DMS153 treated with DMSO at 0.1 percent for 48 hours (cell line): Measurements from ENCODE around the gene MAP2K3.
A peak's percentile ranks its signal among the peaks of the same experiment; 100 is the strongest.

Experiments used
- DNase-seq: peaks from one replicate; lab custom pipeline; 2025; ENCODE audit not compliant: unreplicated experiment; lab: John Stamatoyannopoulos, UW

Gene MAP2K3

DNA sequence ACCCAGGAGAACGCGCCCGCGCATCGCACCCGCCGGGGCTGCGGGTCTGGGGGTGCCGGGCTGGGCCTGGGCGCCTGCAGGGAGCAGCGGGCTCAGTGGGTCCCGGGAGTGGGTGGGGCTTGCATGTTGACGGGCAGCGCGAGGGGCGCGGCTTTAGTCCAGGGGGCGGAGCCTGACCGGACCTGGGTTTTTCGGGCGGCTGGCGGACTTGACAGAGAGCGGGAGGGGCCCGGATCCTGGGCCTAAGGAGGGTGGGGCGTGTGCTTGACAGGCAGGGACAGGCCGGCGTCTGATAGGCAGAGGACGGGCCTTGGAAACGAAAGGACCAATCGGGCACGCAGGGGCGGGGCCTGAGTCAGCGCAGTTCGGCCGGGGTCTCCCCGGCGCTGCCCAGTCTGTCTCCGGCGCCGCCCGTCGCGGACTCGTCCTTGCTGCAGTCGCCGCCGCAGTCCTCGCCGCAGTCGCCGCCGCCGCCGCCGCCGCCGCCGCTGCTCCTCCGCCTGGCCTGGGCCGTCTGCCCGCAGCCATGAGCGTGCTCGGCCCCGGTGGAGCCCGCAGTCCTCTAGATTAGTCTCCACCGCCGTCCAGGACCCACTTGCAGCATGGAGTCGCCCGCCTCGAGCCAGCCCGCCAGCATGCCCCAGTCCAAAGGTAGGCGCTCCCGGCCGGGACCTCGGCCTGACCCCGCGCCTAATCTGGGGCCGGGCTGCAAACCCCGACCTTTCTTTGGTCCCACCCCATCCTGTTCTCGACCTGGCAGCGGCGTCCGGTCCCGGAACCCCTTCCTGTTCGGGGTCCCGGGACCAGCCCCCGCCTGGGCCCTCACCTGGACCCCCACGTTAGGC lies at the start of gene MAP2K3:
MAP2K3 (plus strand) TSS at position 393 of the 845 bp plus-strand sequence; CDS start at position 603, 210 bp downstream.
- peak; percentile 69 for DNase-seq

DNA sequence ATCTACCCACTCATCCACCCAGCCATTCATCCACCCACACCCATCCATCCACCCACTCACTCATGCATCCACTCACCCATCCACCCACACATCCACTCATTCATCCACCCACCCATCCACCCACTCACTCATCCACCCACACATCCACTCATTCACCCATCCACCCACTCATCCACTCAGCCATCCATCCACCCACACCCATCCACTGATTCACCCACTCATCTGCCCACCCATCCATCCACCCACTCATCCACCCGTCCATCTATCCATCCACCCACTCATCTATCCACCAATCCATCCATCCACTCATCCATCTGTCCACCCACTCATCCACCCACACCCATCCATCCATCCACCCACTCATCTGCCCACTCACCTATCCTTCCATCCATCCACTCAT lies 48.6 kb upstream of the MAP2K3 start:
- no peak for DNase-seq

DNA sequence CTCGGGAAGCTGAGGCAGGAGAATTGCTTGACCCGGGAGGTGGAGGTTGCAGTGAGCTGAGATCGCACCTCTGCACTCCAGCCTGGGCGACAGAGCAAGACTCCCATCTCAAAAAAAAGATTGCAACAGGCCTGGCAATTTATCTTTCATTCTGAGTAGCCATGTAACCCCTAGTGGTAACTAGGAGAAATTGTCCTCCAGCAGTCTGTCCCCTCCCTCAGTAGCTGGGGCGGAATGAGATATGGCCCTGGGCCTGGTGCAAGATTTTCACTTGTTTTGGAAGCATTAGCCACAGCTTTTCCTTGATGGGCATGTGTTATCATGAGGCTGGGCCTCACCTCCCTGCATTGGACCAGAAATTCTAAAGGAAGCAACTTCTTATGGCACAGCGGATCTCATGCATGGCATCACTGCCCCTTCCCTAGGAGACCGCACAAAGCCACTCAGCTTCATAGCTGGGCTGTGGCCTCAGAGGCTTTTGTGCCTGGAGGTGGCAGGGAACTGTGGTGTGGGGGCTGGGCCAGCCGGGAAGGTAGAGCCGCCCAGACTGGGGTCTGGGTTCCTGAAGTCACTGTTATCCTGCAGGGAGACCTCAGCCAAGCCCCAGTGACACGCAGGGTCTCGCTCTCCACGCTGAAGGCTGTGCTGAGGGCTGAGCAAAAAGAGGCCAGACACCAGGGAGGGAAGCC lies 44.7 kb upstream of the MAP2K3 start:
- DNase-seq: no peak

DNA sequence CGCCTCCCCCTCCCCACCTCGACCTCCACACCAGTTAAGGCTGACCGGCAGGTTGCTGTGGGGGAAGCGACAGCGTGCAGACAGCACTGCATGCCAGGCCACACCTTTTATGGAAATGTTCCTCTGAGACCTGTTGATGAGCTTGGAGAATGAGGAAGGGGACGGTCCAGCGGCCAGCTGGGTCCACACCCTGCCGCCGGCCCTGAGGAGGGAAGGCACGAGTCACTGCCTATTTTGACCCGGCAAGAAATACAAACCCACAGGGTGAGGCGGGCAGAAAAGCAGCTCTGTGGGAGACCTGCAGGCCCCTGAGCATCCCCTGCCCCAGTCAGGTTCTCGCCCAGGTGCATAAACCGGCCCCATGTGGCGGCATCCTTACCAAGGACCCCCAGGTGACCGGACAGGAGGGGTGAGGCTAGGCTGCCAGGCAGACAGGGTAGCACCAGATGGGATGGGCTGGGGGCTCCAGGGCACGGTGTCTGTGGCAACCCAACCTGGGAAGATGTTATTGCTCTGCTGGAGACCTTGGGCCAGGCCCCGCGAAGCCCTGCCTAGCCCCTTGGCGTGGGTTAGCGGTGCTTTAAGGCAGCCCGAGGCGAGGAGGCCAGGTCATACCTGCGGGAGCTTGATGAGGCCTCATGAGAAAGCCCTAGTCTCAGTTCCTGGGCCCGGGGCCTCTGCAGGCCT lies 44.0 kb upstream of the MAP2K3 start:
- DNase-seq: no peak

DNA sequence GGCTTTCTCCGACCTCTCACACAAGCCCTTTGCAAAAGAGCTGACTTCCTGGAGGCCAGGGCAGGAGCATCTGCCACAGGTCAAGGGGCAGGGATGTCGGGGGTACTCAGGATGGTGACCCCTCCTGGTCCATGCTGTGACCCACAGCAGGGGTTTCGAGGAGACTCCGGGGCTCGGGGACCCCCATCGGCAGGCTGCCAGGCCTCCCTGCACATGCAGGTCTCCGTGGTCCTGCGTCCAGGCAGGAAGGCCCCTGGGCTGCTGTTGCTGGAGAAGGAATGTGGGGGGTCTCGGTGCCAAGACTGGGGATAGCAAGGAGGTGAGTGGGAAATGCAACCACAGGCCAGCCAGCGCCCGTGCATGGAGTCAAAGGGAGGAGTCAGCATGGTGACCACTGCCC lies 42.9 kb upstream of the MAP2K3 start:
- DNase-seq: no peak

DNA sequence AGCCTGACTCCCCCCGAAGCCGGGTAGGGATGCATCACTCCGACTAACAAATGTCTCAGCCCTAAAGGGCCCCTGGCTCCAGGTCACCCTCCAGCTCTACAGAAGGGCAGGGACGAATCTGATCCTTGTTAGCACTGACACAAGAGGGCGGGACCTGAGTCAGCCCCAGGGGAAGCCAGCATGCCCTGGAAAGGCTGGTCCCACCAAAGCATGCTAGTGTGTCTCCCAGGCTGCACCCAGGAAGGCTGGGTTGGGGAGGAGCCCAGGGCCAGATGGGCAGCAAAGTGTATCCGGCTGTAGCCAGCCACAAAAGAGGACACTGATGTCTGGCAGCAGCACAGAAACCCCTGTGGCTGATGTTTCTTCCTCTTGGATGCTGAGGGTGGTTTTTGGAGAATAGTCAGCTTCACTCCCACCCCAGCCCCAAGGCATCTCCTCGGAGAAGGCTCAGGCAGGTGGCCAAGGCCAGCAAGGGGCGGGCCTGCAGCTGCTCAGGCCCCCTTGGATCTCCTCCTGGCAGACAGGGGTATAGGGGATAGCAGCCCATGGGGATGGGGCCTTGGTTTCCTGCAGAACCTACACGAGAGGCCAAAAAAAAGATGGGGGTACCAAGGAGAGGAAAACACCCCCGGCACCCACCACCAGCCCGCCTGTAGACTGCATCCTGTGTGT lies 42.3 kb upstream of the MAP2K3 start:
- no peak for DNase-seq

DNA sequence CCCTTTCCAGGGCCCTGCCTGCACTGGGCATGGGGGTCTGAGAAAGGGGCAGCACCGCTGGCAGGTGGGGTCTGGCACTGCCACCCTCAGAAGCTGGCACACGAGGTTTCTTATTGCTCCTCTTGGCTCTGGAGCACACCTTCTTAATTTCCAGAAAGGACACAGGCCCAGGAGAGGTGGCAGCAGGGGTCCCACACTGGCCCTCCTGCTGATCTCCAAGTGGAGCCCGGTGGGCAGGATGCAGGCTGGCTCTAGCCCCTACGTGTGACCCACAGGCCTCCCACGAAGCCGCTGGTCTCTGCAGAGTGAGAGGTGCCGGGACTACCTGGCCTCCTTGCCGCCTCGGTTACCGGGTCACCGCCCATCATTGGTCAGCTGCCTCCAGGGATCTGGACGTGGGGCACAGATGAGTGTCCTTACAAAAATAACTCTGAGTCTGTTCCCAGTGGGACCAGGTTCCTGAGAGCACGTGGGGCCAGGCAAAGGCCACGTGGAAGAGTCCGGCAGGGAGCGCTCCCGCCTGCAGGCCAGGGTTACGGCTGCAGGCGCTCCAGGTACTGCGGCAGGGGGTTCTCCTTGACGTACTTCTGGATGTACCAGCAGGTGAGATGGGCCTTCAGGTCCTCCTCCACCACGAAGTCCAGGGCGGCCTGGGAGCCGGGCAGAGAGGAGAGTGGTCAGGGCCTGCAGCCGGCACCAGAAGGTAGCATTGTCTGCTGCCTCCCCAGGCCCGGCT lies 41.6 kb upstream of the MAP2K3 start:
- DNase-seq: no peak

DNA sequence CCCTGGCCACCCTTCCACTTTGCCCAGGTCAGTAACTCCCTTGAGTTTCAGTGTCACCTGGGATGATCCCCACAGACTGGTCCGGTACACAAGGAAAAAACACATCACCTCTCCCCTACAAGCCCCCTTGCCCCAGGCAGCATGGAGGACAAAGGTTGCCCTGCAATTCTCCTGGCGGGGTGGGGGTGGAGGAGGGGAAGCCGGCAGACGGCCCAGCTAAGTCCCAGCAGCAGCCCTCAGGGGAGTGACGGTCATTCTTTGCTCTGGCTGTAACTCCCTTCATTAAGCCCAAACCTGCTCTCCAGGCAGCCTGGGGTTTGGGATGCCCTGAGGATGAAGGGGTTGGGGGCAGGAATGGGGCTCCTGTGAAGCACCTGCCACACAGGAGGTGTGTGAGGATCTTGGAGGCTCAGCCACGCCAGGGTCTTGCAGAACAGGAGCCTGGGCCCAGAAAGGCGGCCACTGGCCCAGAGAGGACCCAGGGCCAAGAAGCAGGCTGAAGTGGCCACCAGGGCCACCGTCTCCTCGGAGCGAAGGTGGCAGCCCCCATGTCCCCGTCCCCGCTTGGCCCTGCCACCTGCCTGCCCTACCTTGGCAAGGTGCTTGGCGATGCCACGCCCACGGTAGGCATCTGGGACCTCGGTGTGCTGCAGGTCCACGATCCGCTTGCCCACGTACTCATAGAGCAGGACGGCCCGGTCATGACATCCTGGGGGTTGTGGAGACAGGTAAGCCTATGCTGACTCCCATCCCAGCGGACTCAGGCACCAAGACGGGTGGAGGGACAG lies 40.8 kb upstream of the MAP2K3 start:
- no peak for DNase-seq

DNA sequence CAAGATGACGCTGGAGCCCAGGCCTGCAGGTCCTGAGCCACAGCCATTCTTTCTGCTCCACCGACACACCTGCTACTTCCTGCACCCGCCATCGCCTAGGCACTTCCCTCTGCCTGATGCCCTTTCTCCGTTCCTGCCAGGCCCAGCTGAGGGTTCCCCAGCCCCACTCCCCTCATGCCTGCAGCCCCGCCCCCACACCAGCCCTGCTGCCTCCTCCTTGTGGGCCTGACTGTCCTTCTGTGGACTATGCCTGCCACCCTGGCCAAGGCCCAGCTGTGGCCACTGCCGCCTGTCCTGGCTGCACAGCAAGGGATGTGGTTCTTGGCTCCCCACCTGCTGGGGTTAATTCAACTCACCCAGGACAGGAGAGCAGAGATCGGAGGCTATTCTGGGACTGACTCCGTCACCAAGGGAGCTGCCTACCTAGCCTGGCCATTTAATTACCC lies 38.8 kb upstream of the MAP2K3 start:
- no peak for DNase-seq

DNA sequence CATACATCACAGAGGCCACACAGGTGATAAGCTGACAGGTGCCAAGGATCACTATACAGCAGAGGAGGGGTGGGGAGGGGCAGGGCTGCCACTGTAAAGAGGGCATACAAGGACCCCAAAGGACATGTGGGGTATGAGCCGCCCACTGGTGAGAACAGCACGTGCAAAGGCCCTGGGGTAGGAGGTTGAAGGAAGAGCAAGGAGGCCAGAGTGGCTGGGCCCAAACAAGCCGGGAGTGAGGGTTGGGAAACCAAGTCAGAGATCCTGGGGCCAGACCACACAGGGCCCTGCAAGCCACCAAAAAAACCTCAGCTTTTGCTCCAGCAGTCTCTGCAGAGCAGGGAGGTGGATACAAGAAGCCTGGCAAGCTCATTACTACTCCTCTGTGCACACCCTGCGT lies 37.8 kb upstream of the MAP2K3 start:
- DNase-seq: no peak

DNA sequence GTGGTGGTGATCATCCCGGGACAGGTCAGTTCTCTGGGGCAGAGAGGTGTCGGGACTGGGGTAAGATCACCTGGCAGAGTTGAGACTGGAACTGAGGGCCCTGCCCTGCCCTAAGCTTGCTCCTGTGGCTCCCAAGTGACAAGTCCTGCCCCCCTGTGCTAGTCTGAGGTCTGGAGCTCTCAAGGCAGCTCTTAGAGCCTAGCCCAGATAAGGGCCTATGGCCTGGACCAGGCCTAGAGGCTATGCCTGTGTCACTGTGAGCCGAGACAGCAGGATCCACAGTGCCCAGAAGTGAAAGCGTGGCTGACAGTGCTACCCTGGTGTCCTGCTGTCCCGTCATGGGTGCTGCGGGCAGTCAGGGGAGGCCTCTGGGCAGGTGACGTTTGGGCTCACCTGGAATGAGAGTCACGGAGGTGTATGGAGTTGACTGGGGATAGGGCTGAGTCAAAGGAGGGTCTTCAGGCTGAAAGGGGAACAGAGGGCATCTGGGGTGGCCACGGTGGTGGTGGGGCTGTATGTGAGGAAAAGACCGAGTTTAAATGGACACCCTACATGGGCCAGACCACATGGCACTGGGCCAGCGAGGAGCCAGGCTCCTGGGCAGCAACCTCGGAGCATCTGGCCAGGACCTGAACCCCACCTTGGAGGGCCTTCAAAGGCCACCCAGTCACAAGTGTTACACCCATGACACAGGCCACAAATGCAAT lies 36.8 kb upstream of the MAP2K3 start:
- no peak for DNase-seq

DNA sequence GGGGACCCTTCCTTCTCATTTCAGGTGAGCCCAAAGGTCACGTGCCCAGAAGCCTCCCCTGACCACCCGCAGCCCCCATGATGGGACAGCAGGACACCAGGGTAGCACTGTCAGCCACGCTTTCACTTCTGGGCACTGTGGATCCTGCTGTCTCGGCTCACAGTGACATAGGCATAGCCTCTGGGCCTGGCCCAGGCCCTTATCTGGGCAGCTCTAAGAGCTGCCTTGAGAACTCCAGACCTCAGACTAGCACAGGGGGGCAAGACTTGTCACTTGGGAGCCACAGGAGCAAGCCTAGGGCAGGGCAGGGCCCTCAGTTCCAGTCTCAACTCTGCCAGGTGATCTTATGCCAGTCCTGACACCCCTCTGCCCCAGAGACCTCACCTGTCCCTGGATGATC lies 36.0 kb upstream of the MAP2K3 start:
- DNase-seq: no peak

DNA sequence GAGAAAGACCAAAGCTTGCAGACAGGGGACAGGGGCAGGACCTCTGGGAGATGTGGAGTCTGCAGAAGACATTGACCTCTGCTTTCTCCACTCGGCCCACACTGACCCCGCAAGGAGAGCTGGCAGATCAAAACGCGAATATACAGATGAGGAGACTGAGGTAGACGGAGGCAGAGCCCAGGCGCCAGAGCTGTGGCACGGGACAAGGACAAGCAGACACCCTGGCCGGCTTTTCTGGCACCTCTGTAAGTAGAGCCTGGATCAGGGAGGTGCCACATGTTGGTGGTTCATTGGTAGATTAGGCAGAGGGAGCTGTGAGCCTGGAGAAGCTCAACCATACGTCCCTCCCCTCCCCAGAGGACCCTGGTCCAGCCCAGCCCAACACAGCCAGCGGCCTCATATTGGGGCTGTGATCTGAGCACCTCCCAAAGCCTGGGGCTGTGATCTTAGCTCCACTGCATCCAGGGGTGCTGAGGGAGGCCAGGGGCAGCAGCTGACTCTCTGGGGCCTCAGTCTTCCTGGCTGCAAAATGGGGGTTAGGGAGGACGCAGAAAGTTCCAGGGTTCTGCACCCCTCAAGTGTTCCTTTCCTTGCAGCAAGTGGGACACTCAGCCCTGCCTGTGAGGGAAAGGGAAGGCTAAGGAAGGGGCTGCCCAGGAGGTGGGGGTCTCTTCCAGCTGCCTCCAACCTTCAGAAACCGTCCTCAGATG lies 35.3 kb upstream of the MAP2K3 start:
- no peak for DNase-seq

DNA sequence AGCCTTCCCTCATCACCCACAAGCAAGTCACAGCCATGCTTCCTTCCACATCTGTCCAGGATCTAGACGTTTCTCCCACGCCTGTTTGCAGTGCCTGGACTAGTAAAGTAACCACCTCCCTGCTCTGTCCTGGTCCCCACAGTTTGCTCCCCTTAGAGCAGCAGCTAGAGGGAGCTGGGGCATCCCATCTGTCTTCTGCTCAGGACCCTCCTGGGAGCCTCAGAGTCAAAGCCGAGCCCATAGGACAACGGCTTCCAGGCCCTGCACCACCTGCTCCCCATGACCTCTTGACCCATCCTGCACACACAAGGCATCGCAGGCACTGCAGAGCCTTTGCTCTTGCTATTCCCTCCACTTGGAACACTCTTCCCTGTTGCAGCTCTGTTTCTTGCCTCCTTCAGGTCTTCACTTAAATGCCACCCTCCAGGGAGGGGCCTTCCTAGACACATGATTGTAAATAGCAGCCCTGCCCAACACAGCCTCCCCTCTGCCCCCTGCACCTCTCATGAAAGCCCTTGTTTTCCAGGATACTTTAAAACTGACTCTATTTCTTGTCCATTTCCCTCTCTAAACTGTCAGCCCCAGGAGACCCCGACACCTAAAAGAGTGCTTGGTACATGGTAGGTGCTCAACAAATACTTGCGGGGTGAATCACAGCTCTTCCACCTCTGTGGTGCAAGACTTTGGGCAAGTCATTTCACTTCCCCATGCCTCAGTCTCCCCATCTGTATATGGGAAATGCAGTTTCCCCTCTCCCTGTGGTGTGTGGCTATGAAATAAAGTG lies 34.4 kb upstream of the MAP2K3 start:
- DNase-seq: no peak

DNA sequence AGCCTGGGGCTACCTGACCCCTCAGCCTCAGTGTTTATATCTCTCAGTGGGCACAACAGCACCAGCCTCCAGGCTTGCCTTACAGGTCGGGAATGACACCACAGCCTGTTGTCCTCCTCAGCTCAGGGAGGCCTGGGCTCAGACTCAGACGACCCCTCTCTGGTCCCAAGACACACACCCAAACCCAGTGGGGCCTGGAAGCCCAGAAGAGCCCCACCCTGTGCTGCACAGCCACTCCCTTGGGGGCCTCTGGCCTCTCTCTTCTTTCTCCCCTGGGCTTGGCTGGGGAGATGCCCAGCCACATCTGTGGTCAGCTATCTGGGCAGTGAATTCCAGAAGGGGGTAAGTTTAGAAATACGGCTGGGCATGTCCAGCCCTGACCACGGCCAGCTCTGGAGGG lies 33.7 kb upstream of the MAP2K3 start:
- DNase-seq: no peak

DNA sequence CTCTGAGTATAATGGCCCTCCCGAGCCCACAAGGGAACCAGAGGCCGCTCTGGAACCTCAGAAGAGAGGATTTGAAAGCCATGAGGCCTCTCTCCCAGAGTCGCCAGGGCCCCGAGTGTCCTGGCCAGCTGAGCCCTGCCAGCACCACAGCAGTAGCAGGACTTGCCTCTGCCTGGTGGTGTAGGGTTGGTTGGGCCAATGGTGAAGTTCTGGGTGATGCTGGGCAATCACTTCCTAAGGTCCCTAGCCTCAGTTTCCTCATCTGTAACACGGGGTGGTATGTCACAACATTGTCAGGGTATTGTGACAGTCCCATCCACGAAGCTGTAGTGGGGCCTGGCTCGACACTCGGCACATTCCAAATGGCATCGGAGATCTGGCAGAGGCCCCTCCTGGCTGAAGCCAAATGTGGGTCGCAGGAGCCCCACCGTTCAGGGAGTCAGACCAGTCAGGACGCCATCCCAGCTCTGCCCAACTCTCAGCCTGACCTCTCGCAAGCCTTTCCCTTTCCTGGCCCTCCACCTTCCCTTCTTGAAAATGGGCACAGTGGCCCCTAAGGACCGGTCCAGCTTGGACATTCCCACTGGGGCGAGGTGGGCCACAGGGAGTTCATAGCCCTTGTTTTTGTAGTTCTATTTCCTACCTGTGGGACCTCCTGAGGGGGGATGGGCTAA lies 33.0 kb upstream of the MAP2K3 start:
- no peak for DNase-seq

DNA sequence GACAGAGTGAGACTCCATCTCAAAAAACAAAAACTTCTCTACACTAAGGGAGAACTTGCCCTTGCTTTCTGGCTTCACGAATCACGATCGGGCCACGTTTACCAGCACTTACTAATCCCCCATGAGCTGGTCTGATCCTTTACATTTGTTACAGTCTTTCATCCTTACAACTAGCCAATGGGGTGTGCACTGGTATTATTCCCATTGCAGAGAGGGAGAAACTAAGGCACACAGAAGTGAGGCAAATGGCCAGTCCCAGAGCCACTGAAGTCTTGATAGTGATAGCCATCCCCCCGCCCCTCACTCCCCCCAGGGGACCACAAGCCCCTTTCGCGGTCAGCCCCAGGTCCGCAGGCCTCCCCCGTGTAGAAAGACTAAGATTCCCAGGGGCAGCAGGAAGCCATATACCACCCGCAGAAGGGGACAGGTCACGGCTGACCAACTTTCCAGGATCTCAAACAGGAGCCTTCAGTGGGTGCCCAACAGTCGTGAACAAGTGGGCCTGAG lies 32.2 kb upstream of the MAP2K3 start:
- DNase-seq: no peak
